ENCODE measurements around the gene SART3.
"Not testable (repeated sequence)": the region's sequence is repeated elsewhere in the genome, so short reads cannot be mapped to it uniquely, and the experiment has no call there.

The SART3 gene

GRCh38 chr12:108575199-108575912 is 14.4 kb upstream of the SART3 start:
- H3K36me3 ChIP-seq (ENCODE audit: control insufficient read depth, insufficient read depth, low read length): no peaks in the 10 kb centered on the region
- no peak overlapping the region for H3K4me3 ChIP-seq (replicated peaks; ENCODE audit: low read depth, low read length)
- no peak for TF ChIP-seq CTCF (IDR thresholded peaks at IDR 0.05; ENCODE audit: insufficient read depth, low read length, poor library complexity, severe bottlenecking)
- no peaks in the 10 kb centered on the region for H3K27me3 ChIP-seq (replicated peaks; ENCODE audit: control insufficient read depth, insufficient read depth, low read length)
- no peak for DNase-seq (ENCODE audit: extremely low read depth, insufficient read length)

GRCh38 chr12:108574276-108574675 is 13.3 kb upstream of the SART3 start:
- H3K4me3 ChIP-seq (replicated peaks; ENCODE audit: low read depth, low read length); H3K27me3 ChIP-seq (replicated peaks; ENCODE audit: control insufficient read depth, insufficient read depth, low read length); H3K36me3 ChIP-seq (ENCODE audit: control insufficient read depth, insufficient read depth, low read length); DNase-seq (ENCODE audit: extremely low read depth, insufficient read length): not testable (repeated sequence)

- Histone ChIP-seq H3K27me3 (replicated peaks; ENCODE audit: control insufficient read depth, insufficient read depth, low read length) (no peaks in the 10 kb centered on the region), H3K4me3 (replicated peaks; ENCODE audit: low read depth, low read length) (no peak overlapping the region), H3K36me3 (ENCODE audit: control insufficient read depth, insufficient read depth, low read length) (peaks cover 2% of the 10 kb centered on the region; the same call in 1 of the 2 replicates)
- peak; percentile 67 for DNase-seq (ENCODE audit: extremely low read depth, insufficient read length)
- TF ChIP-seq CTCF (IDR thresholded peaks at IDR 0.05; ENCODE audit: insufficient read depth, low read length, poor library complexity, severe bottlenecking): no peak
Observed at GRCh38 chr12:108573317-108573716, 12.3 kb upstream of the SART3 start.

GRCh38 chr12:108572166-108572790 is 11.3 kb upstream of the SART3 start:
- no peaks in the 10 kb centered on the region for H3K27me3 ChIP-seq (replicated peaks; ENCODE audit: control insufficient read depth, insufficient read depth, low read length)
- peaks cover 4% of the 10 kb centered on the region; the same call in 1 of the 2 replicates for H3K36me3 ChIP-seq (ENCODE audit: control insufficient read depth, insufficient read depth, low read length)
- peak; percentile 72 for DNase-seq (ENCODE audit: extremely low read depth, insufficient read length)
- TF ChIP-seq CTCF (IDR thresholded peaks at IDR 0.05; ENCODE audit: insufficient read depth, low read length, poor library complexity, severe bottlenecking): no peak
- H3K4me3 ChIP-seq (replicated peaks; ENCODE audit: low read depth, low read length): no peak overlapping the region

GRCh38 chr12:108571609-108572165 is 10.7 kb upstream of the SART3 start:
- no peak for TF ChIP-seq CTCF (IDR thresholded peaks at IDR 0.05; ENCODE audit: insufficient read depth, low read length, poor library complexity, severe bottlenecking)

More at GRCh38 chr12:108571609-108572165, 10.7 kb upstream of the SART3 start:
- H3K36me3 ChIP-seq (ENCODE audit: control insufficient read depth, insufficient read depth, low read length): peaks cover 8% of the 10 kb centered on the region; the same call in 1 of the 2 replicates
- DNase-seq (ENCODE audit: extremely low read depth, insufficient read length): no peak
- no peak overlapping the region for H3K4me3 ChIP-seq (replicated peaks; ENCODE audit: low read depth, low read length)
- no peaks in the 10 kb centered on the region for H3K27me3 ChIP-seq (replicated peaks; ENCODE audit: control insufficient read depth, insufficient read depth, low read length)
